H9 (cell line): ENCODE results near the gene GATD1. TPM values are rescaled to one million over a fixed set of nuclear protein-coding genes. Genes with fewer than 3 reads are reported as not detected.

ENCODE experiments used
- DNase-seq: peaks from one replicate; pipeline ENCODE4 v3.0.0-alpha.2; 2017
- H2AFZ ChIP-seq: one replicate; pipeline ENCODE4 v1.6.1; 2013; ENCODE audit warnings: mild to moderate bottlenecking, low read length, control low read depth, moderate library complexity
- H2AK5ac ChIP-seq: 2 replicates; pipeline ENCODE4 v1.6.1; 2013; ENCODE audit warnings: low read length, control low read depth, mixed read lengths; ENCODE audit not compliant: insufficient read length
- H2BK120ac ChIP-seq: one replicate; pipeline ENCODE4 v1.6.1; 2013; ENCODE audit warnings: low read depth, mild to moderate bottlenecking, low read length, control low read depth, inconsistent platforms; ENCODE audit not compliant: poor library complexity, severe bottlenecking
- H2BK12ac ChIP-seq: 2 replicates; pipeline ENCODE4 v1.6.1; 2013; ENCODE audit warnings: low read length, control low read depth, mixed read lengths, low read depth; ENCODE audit not compliant: insufficient read length
- H2BK15ac ChIP-seq: 2 replicates; pipeline ENCODE4 v1.6.1; 2013; ENCODE audit warnings: low read depth, low read length, control low read depth
- H2BK20ac ChIP-seq: one replicate; pipeline ENCODE4 v1.6.1; 2013; ENCODE audit warnings: low read depth, mild to moderate bottlenecking, low read length, control low read depth, inconsistent platforms; ENCODE audit not compliant: poor library complexity, severe bottlenecking
- H2BK5ac ChIP-seq: 2 replicates; pipeline ENCODE4 v1.6.1; 2013; ENCODE audit warnings: low read length, control low read depth, mixed read lengths; ENCODE audit not compliant: insufficient read length
- H3K14ac ChIP-seq: 2 replicates; pipeline ENCODE4 v1.6.1; 2013; ENCODE audit warnings: low read length, control low read depth; ENCODE audit not compliant: insufficient read depth
- H3K18ac ChIP-seq: 2 replicates; pipeline ENCODE4 v1.6.1; 2013; ENCODE audit warnings: low read depth, mild to moderate bottlenecking, mixed read lengths, low read length, control low read depth; ENCODE audit not compliant: insufficient read length
- H3K23ac ChIP-seq: 2 replicates; pipeline ENCODE4 v1.6.1; 2013; ENCODE audit warnings: low read length, control low read depth, mixed read lengths, low read depth; ENCODE audit not compliant: insufficient read length
- H3K23me2 ChIP-seq: 2 replicates; pipeline ENCODE4 v1.6.1; 2013; ENCODE audit warnings: low read depth, mild to moderate bottlenecking, mixed read lengths, low read length, control low read depth; ENCODE audit not compliant: insufficient read length, poor library complexity, severe bottlenecking
- H3K27ac ChIP-seq: 2 replicates; pipeline ENCODE4 v1.5.1; 2013; ENCODE audit warnings: low read length, control low read depth, mixed read lengths, low read depth; ENCODE audit not compliant: insufficient read length
- H3K27me3 ChIP-seq: 2 replicates; pipeline ENCODE4 v1.6.1; 2013; ENCODE audit warnings: low read length, control low read depth, inconsistent platforms; ENCODE audit not compliant: insufficient read depth
- H3K4ac ChIP-seq: 2 replicates; pipeline ENCODE4 v1.6.1; 2013; ENCODE audit warnings: low read depth, mild to moderate bottlenecking, control low read depth, inconsistent platforms, low read length, moderate library complexity
- H3K4me1 ChIP-seq: 2 replicates; pipeline ENCODE4 v1.6.1; 2013; ENCODE audit warnings: low read length, control low read depth, inconsistent platforms; ENCODE audit not compliant: insufficient read depth
- H3K4me2 ChIP-seq: 2 replicates; pipeline ENCODE4 v1.6.1; 2013; ENCODE audit warnings: low read length, control low read depth, mixed read lengths; ENCODE audit not compliant: insufficient read length, insufficient read depth
- H3K56ac ChIP-seq: 2 replicates; pipeline ENCODE4 v1.6.1; 2013; ENCODE audit warnings: low read depth, mild to moderate bottlenecking, mixed read lengths, low read length, control low read depth; ENCODE audit not compliant: insufficient read length
- H3K79me1 ChIP-seq: 2 replicates; pipeline ENCODE4 v1.6.1; 2013; ENCODE audit warnings: low read depth, mild to moderate bottlenecking, moderate library complexity, low read length, control low read depth, inconsistent platforms; ENCODE audit not compliant: insufficient read depth, poor library complexity, severe bottlenecking
- H3K79me2 ChIP-seq: 2 replicates; pipeline ENCODE4 v1.6.1; 2013; ENCODE audit warnings: low read length, control low read depth, inconsistent platforms; ENCODE audit not compliant: insufficient read depth
- H3K9ac ChIP-seq: 2 replicates; pipeline ENCODE4 v1.6.1; 2013; ENCODE audit warnings: low read length, control low read depth, mixed read lengths; ENCODE audit not compliant: insufficient read length; ENCODE audit errors: extremely low read depth
- H3K9me3 ChIP-seq: one replicate; pipeline ENCODE4 v1.6.1; 2013; ENCODE audit warnings: low read depth, low read length, inconsistent platforms; ENCODE audit not compliant: control insufficient read depth
- H3T11ph ChIP-seq: one replicate; pipeline ENCODE4 v1.6.1; 2013; ENCODE audit warnings: mild to moderate bottlenecking, low read length, control low read depth, inconsistent platforms
- H4K20me1 ChIP-seq: one replicate; pipeline ENCODE4 v1.6.1; 2013; ENCODE audit not compliant: control insufficient read depth, insufficient read length, insufficient read depth
- H4K5ac ChIP-seq: 2 replicates; pipeline ENCODE4 v1.6.1; 2013; ENCODE audit warnings: low read depth, mild to moderate bottlenecking, mixed read lengths, low read length, control low read depth; ENCODE audit not compliant: insufficient read length
- H4K8ac ChIP-seq: replicated peaks from 2 replicates; pipeline ENCODE4 v1.6.1; 2013; ENCODE audit warnings: low read length, control low read depth, mixed read lengths, low read depth; ENCODE audit not compliant: insufficient read length
- H4K91ac ChIP-seq: 2 replicates; pipeline ENCODE4 v1.6.1; 2013; ENCODE audit warnings: low read depth, mild to moderate bottlenecking, moderate library complexity, mixed read lengths, low read length, control low read depth; ENCODE audit not compliant: insufficient read length
- H3K27ac Mint-ChIP-seq, 3 experiments: 2 replicates in 2 of 3; 3 replicates in 1 of 3; pipeline ENCODE4 v1.8.0; 2020 to 2021; ENCODE audit warnings: mixed read lengths in 3 of 3, mild to moderate bottlenecking in 1 of 3, moderate library complexity in 1 of 3
- H3K27me3 Mint-ChIP-seq: 2 replicates; pipeline ENCODE4 v1.8.0; 2021; ENCODE audit warnings: low read depth, mild to moderate bottlenecking, moderate library complexity, mixed read lengths
- H3K36me3 Mint-ChIP-seq, 3 experiments: 2 replicates in 2 of 3; 3 replicates in 1 of 3; pipeline ENCODE4 v1.8.0; 2020 to 2021; ENCODE audit warnings: low read depth in 3 of 3, mixed read lengths in 3 of 3; ENCODE audit not compliant: insufficient read depth in 1 of 3
- H3K4me1 Mint-ChIP-seq, 2 experiments: 2 replicates each; pipeline ENCODE4 v1.8.0; 2020; ENCODE audit warnings: mixed read lengths in 2 of 2
- H3K4me3 Mint-ChIP-seq, 2 experiments: 2 replicates in 1 of 2; 3 replicates in 1 of 2; pipeline ENCODE4 v1.8.0; 2020 to 2021; ENCODE audit warnings: mild to moderate bottlenecking in 2 of 2, mixed read lengths in 2 of 2, moderate library complexity in 1 of 2
- H3K9me3 Mint-ChIP-seq, 2 experiments: 2 replicates in 1 of 2; 3 replicates in 1 of 2; pipeline ENCODE4 v1.8.0; 2020; ENCODE audit warnings: mild to moderate bottlenecking in 2 of 2, mixed read lengths in 2 of 2, moderate library complexity in 1 of 2
- WGBS: extraction: QIAGEN DNeasy Blood & Tissue Kit; methylation state at CpG from one replicate; pipeline ENCODE4 v1.1.7; 2013; ENCODE audit warnings: missing lambda C conversion rate, low lambda C conversion rate, mixed read lengths; ENCODE audit not compliant: insufficient read length; ENCODE audit errors: extremely low coverage; 5-methylcytosine and 5-hydroxymethylcytosine counted together
- total RNA-seq: library from RNA; stranded (reverse); gene quantifications from 2 replicates; pipeline ENCODE4 v1.2.1, GENCODE V29; 2021
- TF ChIP-seq, protein P1 (sequence below): fragments of 200-600 bp; sonication (generic); conservative IDR thresholded peaks from 3 replicates; pipeline ENCODE4 v1.8.0; 2021; ENCODE audit warnings: antibody characterized with exemption, mild to moderate bottlenecking

GATD1 gene
- total RNA-seq, 1 experiment from 2014 or later, result 60.0 TPM

DNA sequence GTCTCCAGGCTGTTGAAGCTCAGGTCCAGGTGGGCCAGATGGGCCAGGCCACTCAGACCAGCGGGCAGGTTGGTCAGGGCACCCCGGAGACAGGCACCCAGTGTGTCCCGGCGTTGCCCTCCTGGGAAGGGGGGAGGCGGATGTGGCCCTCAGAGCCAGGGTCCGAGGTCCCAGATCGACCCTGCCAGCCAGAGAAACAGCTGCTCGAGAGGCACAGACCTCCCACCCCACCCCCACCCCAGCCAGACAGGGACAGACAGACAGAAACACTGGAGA is 26.1 kb upstream of the GATD1 start:
- no peaks in the 10 kb centered on the region for H3K79me2 ChIP-seq
- no peak overlapping the region for H2BK5ac ChIP-seq
- no peaks in the 10 kb centered on the region for H3K27me3 ChIP-seq
- no peak overlapping the region for H2AFZ ChIP-seq
- H3K4me1 ChIP-seq, result no peaks in the 10 kb centered on the region
- no peak overlapping the region for H2BK12ac ChIP-seq
- no peaks in the 10 kb centered on the region for H3K27me3 Mint-ChIP-seq
- H4K5ac ChIP-seq, result no peak overlapping the region
- H2BK20ac ChIP-seq, result no peak overlapping the region
- H3K18ac ChIP-seq, result no peak overlapping the region
- no peak overlapping the region for H3K56ac ChIP-seq
- H4K8ac ChIP-seq, result no peak overlapping the region
- H3K9me3 Mint-ChIP-seq, result no peaks in the 10 kb centered on the region
- no peak overlapping the region for H4K91ac ChIP-seq
- no peak overlapping the region for H3K4me2 ChIP-seq
- no peak overlapping the region for H2AK5ac ChIP-seq
- no peak overlapping the region for H2BK15ac ChIP-seq
- H3K23ac ChIP-seq, result no peak overlapping the region
- no peak for DNase-seq
- H3K36me3 Mint-ChIP-seq, result peaks cover 2 to 8% (median 8%) of the 10 kb centered on the region in 3 experiments; a peak in 5 of 7 replicates
- H3K79me1 ChIP-seq, result no peaks in the 10 kb centered on the region
- H3K4me3 Mint-ChIP-seq, result 0 out of 5 replicates have a peak overlapping the region, but pooled peaks of 1 of the 2 experiments have one; percentile 64
- H3K9me3 ChIP-seq, result no peaks in the 10 kb centered on the region
- no peaks in the 10 kb centered on the region for H4K20me1 ChIP-seq
- TF ChIP-seq, protein P1, sequence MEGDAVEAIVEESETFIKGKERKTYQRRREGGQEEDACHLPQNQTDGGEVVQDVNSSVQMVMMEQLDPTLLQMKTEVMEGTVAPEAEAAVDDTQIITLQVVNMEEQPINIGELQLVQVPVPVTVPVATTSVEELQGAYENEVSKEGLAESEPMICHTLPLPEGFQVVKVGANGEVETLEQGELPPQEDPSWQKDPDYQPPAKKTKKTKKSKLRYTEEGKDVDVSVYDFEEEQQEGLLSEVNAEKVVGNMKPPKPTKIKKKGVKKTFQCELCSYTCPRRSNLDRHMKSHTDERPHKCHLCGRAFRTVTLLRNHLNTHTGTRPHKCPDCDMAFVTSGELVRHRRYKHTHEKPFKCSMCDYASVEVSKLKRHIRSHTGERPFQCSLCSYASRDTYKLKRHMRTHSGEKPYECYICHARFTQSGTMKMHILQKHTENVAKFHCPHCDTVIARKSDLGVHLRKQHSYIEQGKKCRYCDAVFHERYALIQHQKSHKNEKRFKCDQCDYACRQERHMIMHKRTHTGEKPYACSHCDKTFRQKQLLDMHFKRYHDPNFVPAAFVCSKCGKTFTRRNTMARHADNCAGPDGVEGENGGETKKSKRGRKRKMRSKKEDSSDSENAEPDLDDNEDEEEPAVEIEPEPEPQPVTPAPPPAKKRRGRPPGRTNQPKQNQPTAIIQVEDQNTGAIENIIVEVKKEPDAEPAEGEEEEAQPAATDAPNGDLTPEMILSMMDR, result no peak
- H2BK120ac ChIP-seq, result no peak overlapping the region
- no peak overlapping the region for H3K9ac ChIP-seq
- WGBS, result no CpG with 5 or more reads among the region's 8 CpGs
- no peak overlapping the region for H3K14ac ChIP-seq
- H3K23me2 ChIP-seq, result peaks cover 7% of the 10 kb centered on the region
- H3K4me1 Mint-ChIP-seq, result peaks cover 8 to 13% of the 10 kb centered on the region in 2 experiments
- no peak overlapping the region for H3K4ac ChIP-seq
- no peak overlapping the region for H3K27ac Mint-ChIP-seq
- no peak overlapping the region for H3K27ac ChIP-seq
- no peak overlapping the region for H3T11ph ChIP-seq
